CD4-positive, alpha-beta T cell (primary cell): ENCODE results near the gene EGFR. TPM values are rescaled to one million over a fixed set of nuclear protein-coding genes. Genes with fewer than 3 reads are reported as not detected.

Experiments used
- ATAC-seq: fragments of 200-7000 bp; cut with Tn5 transposase; one replicate; pipeline ENCODE4 v1.10.0; 2022; ENCODE audit warnings: mild to moderate bottlenecking; ENCODE audit not compliant: poor library complexity
- CTCF ChIA-PET: fragments of 350-600 bp; sonication (Branson Sonifier 250); formaldehyde crosslinking; loops from one replicate; lab custom pipeline; 2021; ENCODE audit warnings: antibody characterized with exemption, inconsistent platforms; lab: Charles Lee
- POLR2A ChIA-PET: fragments of 350-600 bp; sonication (Branson Sonifier 250); formaldehyde crosslinking; loops from one replicate; lab custom pipeline; 2021; ENCODE audit warnings: antibody characterized with exemption, inconsistent platforms; lab: Charles Lee
- DNase-seq, 14 experiments: peaks; one replicate each; pipeline ENCODE4 v3.0.0-alpha.2; 2013 to 2020; ENCODE audit warnings: mixed read lengths in 2 of 14
- H3K27ac ChIP-seq, 2 donors: one replicate each; pipeline versions ENCODE4 v1.5.1 to v1.7.0; 2013; ENCODE audit warnings: low read length in 2 of 2, low read depth in 1 of 2, mild to moderate bottlenecking in 1 of 2
- H3K27me3 ChIP-seq, 2 experiments: 1 replicate in 1 of 2; 2 replicates in 1 of 2; pipeline versions ENCODE4 v1.6.1 to v1.7.0; 2013; ENCODE audit warnings: low read length in 2 of 2, control low read depth in 1 of 2, mild to moderate bottlenecking in 1 of 2, moderate library complexity in 1 of 2; ENCODE audit not compliant: insufficient read depth in 2 of 2, control insufficient read depth in 1 of 2
- H3K36me3 ChIP-seq: one replicate; pipeline ENCODE4 v1.6.1; 2013; ENCODE audit warnings: low read length, control low read depth; ENCODE audit not compliant: insufficient read depth
- H3K4me1 ChIP-seq: one replicate; pipeline ENCODE4 v1.6.1; 2013; ENCODE audit warnings: low read length, control low read depth; ENCODE audit not compliant: insufficient read depth
- H3K4me3 ChIP-seq: one replicate; pipeline ENCODE4 v1.5.1; 2013; ENCODE audit warnings: mild to moderate bottlenecking, low read length, moderate library complexity
- H3K9me3 ChIP-seq, 2 experiments: 1 replicate in 1 of 2; 2 replicates in 1 of 2; pipeline versions ENCODE4 v1.6.1 to v1.7.0; 2013; ENCODE audit warnings: low read length in 2 of 2, mild to moderate bottlenecking in 2 of 2, control low read depth in 1 of 2, moderate library complexity in 1 of 2; ENCODE audit not compliant: control insufficient read depth in 1 of 2, insufficient read depth in 1 of 2
- H3K27ac Mint-ChIP-seq: one replicate; pipeline ENCODE4 v1.8.0; 2020; ENCODE audit warnings: mixed read lengths
- H3K27me3 Mint-ChIP-seq: one replicate; pipeline ENCODE4 v1.8.0; 2021; ENCODE audit warnings: mixed read lengths
- H3K36me3 Mint-ChIP-seq: one replicate; pipeline ENCODE4 v1.8.0; 2021; ENCODE audit warnings: low read depth, mixed read lengths
- H3K4me1 Mint-ChIP-seq: one replicate; pipeline ENCODE4 v1.8.0; 2021; ENCODE audit warnings: low read depth, mixed read lengths
- H3K4me3 Mint-ChIP-seq: one replicate; pipeline ENCODE4 v1.8.0; 2020; ENCODE audit warnings: mild to moderate bottlenecking, mixed read lengths
- H3K9me3 Mint-ChIP-seq: one replicate; pipeline ENCODE4 v1.8.0; 2020; ENCODE audit warnings: mixed read lengths
- CTCF ChIP-seq: fragments of 200-600 bp; IDR thresholded peaks from one replicate; pipeline ENCODE4 v1.8.0; 2022; ENCODE audit warnings: antibody characterized with exemption, mild to moderate bottlenecking
- intact Hi-C, 2 experiments: fragments of 100-400 bp; cut with DNase I in 1 of 2; cut with micrococcal nuclease in 1 of 2; formaldehyde crosslinking; loops; one replicate each; pipeline versions ENCODE4 v1.15.1 to v1.9.0; 2023 to 2025; cut with DNase I, micrococcal nuclease
- total RNA-seq, 174 experiments: library from RNA in 2 of 174; stranded (reverse) in 2 of 174; gene quantifications; one replicate each; pipeline ENCODE4 v1.2.3 and lab custom pipeline; 2021 to 2026

Gene EGFR
- total RNA-seq, 2 experiments from 2014 or later: not detected

- intact Hi-C loops: no loop called here
- no peak overlapping the region for H3K27ac ChIP-seq
- H3K4me3 Mint-ChIP-seq: no peak overlapping the region
- no peaks in the 10 kb centered on the region for H3K4me1 Mint-ChIP-seq
- H3K9me3 ChIP-seq: peaks cover 0 to 3% of the 10 kb centered on the region in 2 experiments
- CTCF ChIA-PET: no interaction called here
- no peak overlapping the region for H3K27ac Mint-ChIP-seq
- POLR2A ChIA-PET: no interaction called here
- peaks cover 2% of the 10 kb centered on the region for H3K9me3 Mint-ChIP-seq
- DNase-seq (no peak), ATAC-seq (no peak)
- no peaks in the 10 kb centered on the region for H3K4me1 ChIP-seq
- H3K36me3 ChIP-seq: no peaks in the 10 kb centered on the region
- H3K27me3 Mint-ChIP-seq: peaks cover 40% of the 10 kb centered on the region
- no peak for TF ChIP-seq CTCF
- no peaks in the 10 kb centered on the region for H3K27me3 ChIP-seq
- no peaks in the 10 kb centered on the region for H3K36me3 Mint-ChIP-seq
- H3K4me3 ChIP-seq: no peak overlapping the region
Observed at GRCh38 chr7:54988516-54988915, 30.3 kb upstream of the EGFR start.

GRCh38 chr7:54989453-54990225 lies 29.2 kb upstream of the EGFR start:
- Mint-ChIP-seq H3K27me3 (peaks cover 32% of the 10 kb centered on the region), H3K36me3 (no peaks in the 10 kb centered on the region), H3K27ac (no peak overlapping the region), H3K4me1 (no peaks in the 10 kb centered on the region), H3K4me3 (no peak overlapping the region), H3K9me3 (peaks cover 2% of the 10 kb centered on the region)
- peaks cover 0 to 3% of the 10 kb centered on the region in 2 experiments for H3K9me3 ChIP-seq
- DNase-seq: no peak
- CTCF ChIA-PET: no interaction called here
- intact Hi-C loops: no loop called here
- H3K4me3 ChIP-seq: no peak overlapping the region
- no peak for ATAC-seq
- POLR2A ChIA-PET: no interaction called here
- no peak for TF ChIP-seq CTCF
- H3K27me3 ChIP-seq: no peaks in the 10 kb centered on the region
- H3K4me1 ChIP-seq: no peaks in the 10 kb centered on the region
- H3K36me3 ChIP-seq: no peaks in the 10 kb centered on the region
- H3K27ac ChIP-seq: no peak overlapping the region

- peaks cover 2% of the 10 kb centered on the region for H3K4me1 ChIP-seq
- no peak for TF ChIP-seq CTCF
- peaks cover 0 to 3% of the 10 kb centered on the region in 2 experiments for H3K9me3 ChIP-seq
- H3K36me3 ChIP-seq: no peaks in the 10 kb centered on the region
- Mint-ChIP-seq H3K36me3 (no peaks in the 10 kb centered on the region), H3K27ac (no peak overlapping the region), H3K4me1 (peaks cover 12% of the 10 kb centered on the region), H3K27me3 (peaks cover 16% of the 10 kb centered on the region), H3K4me3 (no peak overlapping the region), H3K9me3 (peaks cover 2% of the 10 kb centered on the region)
- H3K27me3 ChIP-seq: no peaks in the 10 kb centered on the region
- H3K27ac ChIP-seq: no peak overlapping the region
- no peak overlapping the region for H3K4me3 ChIP-seq
- DNase-seq: no peak
- ATAC-seq: no peak
- intact Hi-C loops: no loop called here
- CTCF ChIA-PET: no interaction called here
- POLR2A ChIA-PET: no interaction called here
Observed at GRCh38 chr7:54991341-54991740, 27.5 kb upstream of the EGFR start.
